Adrenal gland (tissue), 12 donors: ENCODE measurements around the gene TFDP1. TPM values are rescaled to one million over a fixed set of nuclear protein-coding genes. Genes with fewer than 3 reads are reported as not detected.

Source experiments
- DNase-seq, 7 donors: peaks; one replicate each; pipeline ENCODE4 v3.0.0-alpha.2; 2019 to 2020
- H3K27ac ChIP-seq, 5 donors: fragments of 200-600 bp; sonication (generic) in 4 of 5; 1 replicate in 3 of 5; 2 replicates in 2 of 5; pipeline versions ENCODE4 v1.5.1 to v1.8.0; 2016 to 2020; ENCODE audit warnings: mild to moderate bottlenecking in 1 of 5
- H3K27me3 ChIP-seq: fragments of 200-600 bp; 2 replicates; pipeline ENCODE4 v1.8.0; 2021
- H3K36me3 ChIP-seq, 2 donors: fragments of 200-600 bp; replicated peaks in 1 of 2; 1 replicate in 1 of 2; 2 replicates in 1 of 2; pipeline versions ENCODE4 v1.5.1 to v1.8.0; 2018 to 2022
- H3K4me1 ChIP-seq, 2 donors: fragments of 200-600 bp; replicated peaks in 1 of 2; 1 replicate in 1 of 2; 2 replicates in 1 of 2; pipeline versions ENCODE4 v1.5.1 to v1.8.0; 2018 to 2021
- H3K4me3 ChIP-seq, 4 donors: fragments of 200-600 bp; sonication (generic) in 3 of 4; one replicate each; pipeline ENCODE4 v1.5.1; 2016 to 2018
- H3K9me3 ChIP-seq, 3 donors: fragments of 200-600 bp; sonication (generic) in 1 of 3; replicated peaks in 1 of 3; 1 replicate in 2 of 3; 2 replicates in 1 of 3; pipeline versions ENCODE4 v1.5.1 to v1.8.0; 2016 to 2021
- CTCF ChIP-seq, 6 experiments: fragments of 450-650 bp in 4 of 6; fragments of 200-600 bp in 2 of 6; sonication (generic) in 1 of 6; IDR thresholded peaks; 1 replicate in 5 of 6; 2 replicates in 1 of 6; pipeline versions ENCODE4 v1.5.1 to v1.8.0; 2016 to 2021; ENCODE audit warnings: antibody characterized with exemption in 6 of 6, mild to moderate bottlenecking in 2 of 6, moderate library complexity in 1 of 6
- POLR2A ChIP-seq, 2 donors: fragments of 450-650 bp; IDR thresholded peaks; one replicate each; pipeline ENCODE4 v1.6.1; 2017; ENCODE audit warnings: antibody characterized with exemption in 2 of 2, mild to moderate bottlenecking in 2 of 2, moderate library complexity in 1 of 2
- WGBS, 4 donors: extraction: QIAGEN DNeasy Blood & Tissue Kit in 2 of 4; methylation state at CpG; one replicate each; pipeline versions ENCODE4 v1.1.5 to v1.1.7; 2013 to 2017; 5-methylcytosine and 5-hydroxymethylcytosine counted together
- intact Hi-C, 2 donors: fragments of 100-400 bp; cut with DNase I; formaldehyde crosslinking; loops; one replicate each; pipeline versions ENCODE4 v1.14.1 to v1.15.0; 2022 to 2023
- polyA plus RNA-seq, 3 donors: library from polyadenylated mRNA; stranded (reverse); fragments of 200-250 nt in 2 of 3; fragments of 350-450 nt in 1 of 3; fragmentation: Illumina TruSeq in 1 of 3; extraction: RNeasy Lipid Tissue Mini Kit (QIAGEN cat#74804) in 1 of 3; gene quantifications; one replicate each; pipeline ENCODE4 v1.2.3, GENCODE V29; 2013 to 2014
- total RNA-seq, 9 donors: library from RNA; depleted of rRNA in 4 of 9; stranded (reverse); fragments of >200 nt in 4 of 9; fragments of 120-200 nt in 1 of 9; fragmentation: NEBNext Ultra II Directional in 1 of 9; extraction: Animal tissue kit (Norgen Biotek cat#: 25700) in 1 of 9; gene quantifications; one replicate each; pipeline versions ENCODE4 v1.1.0 to v1.2.4, GENCODE V29; 2013 to 2023
- donor health status: healthy with polysubstance abuse.
- donor health status: Bipolar disorder and iron deficiency.
- donor health status: DM: yes; HTN: yes; CAD: no.
- donor health status: DM: no; HTN: no; CAD: no.
- donor health status: DM: no; HTN: no; CAD: no.
- donor health status: DM: yes; HTN: yes; CAD: no.

Gene TFDP1
- total and polyA plus RNA-seq, 12 donors: 16.5 to 50.0 (median 35.5) TPM

GRCh38 chr13:113665597-113666328 is 81.2 kb downstream of the TFDP1 start:
- no peak overlapping the region for H3K27ac ChIP-seq
- DNase-seq: peak in 2 of 7 donors; percentile 7 to 9
- no peaks in the 10 kb centered on the region for H3K4me1 ChIP-seq
- H3K27me3 ChIP-seq: no peaks in the 10 kb centered on the region
- peaks cover 0 to 9% (median 0%) of the 10 kb centered on the region in 3 donors for H3K9me3 ChIP-seq
- H3K4me3 ChIP-seq: no peak overlapping the region
- TF ChIP-seq CTCF (IDR thresholded peaks at IDR 0.05) (no peak), POLR2A (IDR thresholded peaks at IDR 0.05) (no peak)
- no peaks in the 10 kb centered on the region for H3K36me3 ChIP-seq
- intact Hi-C loops: no loop called here
- 75 to 100% (median 82%) methylated on average over 1 to 3 of the region's 3 CpGs; no CpG with 5 or more reads in 1 of the 4 donors for WGBS, 4 donors

DNA sequence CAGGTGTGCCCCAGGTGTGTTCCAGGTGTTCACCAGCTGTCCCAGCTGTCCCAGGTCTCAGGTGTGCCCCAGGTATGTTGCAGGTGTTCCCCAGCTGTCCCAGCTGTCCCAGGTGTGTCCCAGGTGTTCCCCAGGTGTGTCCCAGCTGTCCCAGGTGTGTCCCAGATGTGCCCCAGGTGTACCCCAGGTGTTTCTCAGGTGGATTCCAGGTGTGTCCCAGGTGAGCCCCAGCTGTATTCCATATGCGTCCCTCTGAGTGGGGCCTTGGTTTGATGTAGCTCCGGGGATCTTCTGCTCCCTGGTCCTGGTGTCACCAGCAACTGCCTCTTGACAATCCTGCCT is 81.7 kb downstream of the TFDP1 start:
- WGBS, 4 donors: 88 to 100% (median 91%) methylated on average over 1 to 2 of the region's 2 CpGs; no CpG with 5 or more reads in 1 of the 4 donors
- intact Hi-C loops: no loop called here
- DNase-seq: peak in 1 of 7 donors; percentile 0
- Histone ChIP-seq H3K4me3 (no peak overlapping the region), H3K27me3 (no peaks in the 10 kb centered on the region), H3K27ac (no peak overlapping the region), H3K4me1 (no peaks in the 10 kb centered on the region), H3K9me3 (peaks cover 0 to 3% (median 0%) of the 10 kb centered on the region in 3 donors), H3K36me3 (no peaks in the 10 kb centered on the region)
- TF ChIP-seq POLR2A (IDR thresholded peaks at IDR 0.05) (no peak), CTCF (IDR thresholded peaks at IDR 0.05) (no peak)

DNA sequence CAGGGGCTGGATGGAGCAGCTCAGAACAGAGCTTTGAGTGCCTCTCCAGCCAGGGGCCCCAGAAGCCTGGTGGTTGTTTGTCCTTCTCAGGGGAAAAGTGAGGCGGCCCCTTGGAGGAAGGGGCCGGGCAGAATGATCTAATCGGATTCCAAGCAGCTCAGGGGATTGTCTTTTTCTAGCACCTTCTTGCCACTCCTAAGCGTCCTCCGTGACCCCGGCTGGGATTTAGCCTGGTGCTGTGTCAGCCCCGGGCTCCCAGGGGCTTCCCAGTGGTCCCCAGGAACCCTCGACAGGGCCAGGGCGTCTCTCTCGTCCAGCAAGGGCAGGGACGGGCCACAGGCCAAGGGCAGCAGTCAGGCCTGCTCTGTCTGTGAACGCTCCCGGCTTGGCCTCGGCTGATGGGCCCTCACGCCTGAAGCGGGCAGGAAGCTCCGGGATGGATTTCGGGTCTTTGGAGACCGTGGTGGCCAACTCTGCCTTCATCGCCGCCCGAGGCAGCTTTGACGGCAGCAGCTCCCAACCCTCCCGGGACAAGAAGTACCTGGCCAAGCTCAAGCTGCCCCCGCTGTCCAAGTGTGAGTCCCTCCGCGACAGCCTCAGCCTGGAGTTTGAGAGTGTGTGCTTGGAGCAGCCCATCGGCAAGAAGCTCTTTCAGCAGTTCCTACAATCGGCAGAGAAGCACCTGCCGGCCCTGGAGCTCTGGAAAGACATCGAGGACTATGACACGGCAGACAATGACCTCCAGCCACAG is 82.6 kb downstream of the TFDP1 start, which contains the start of gene GRK1:
Gene GRK1 (plus strand): TSS at position 269 of the 751 bp plus-strand sequence. CDS start 168 bp downstream, at position 437.
- Histone ChIP-seq H3K9me3 (no peaks in the 10 kb centered on the region), H3K4me3 (no peak within 1 kb of the TSS), H3K4me1 (no peaks in the 10 kb centered on the region), H3K27ac (no peak within 1 kb of the TSS), H3K27me3 (no peaks in the 10 kb centered on the region), H3K36me3 (no peaks in the 10 kb centered on the region)
- intact Hi-C loops: no loop called here
- TF ChIP-seq CTCF (IDR thresholded peaks at IDR 0.05) (no peak), POLR2A (IDR thresholded peaks at IDR 0.05) (no peak)
- 68 to 88% (median 82%) methylated on average over 8 to 32 of the region's 32 CpGs for WGBS, 4 donors
- DNase-seq: peak in 2 of 7 donors; percentile 12

- H3K36me3 ChIP-seq: no peaks in the 10 kb centered on the region
- no peak overlapping the region for H3K27ac ChIP-seq
- no peaks in the 10 kb centered on the region for H3K27me3 ChIP-seq
- intact Hi-C loops: no loop called here
- H3K9me3 ChIP-seq: no peaks in the 10 kb centered on the region
- TF ChIP-seq POLR2A (IDR thresholded peaks at IDR 0.05) (no peak), CTCF (IDR thresholded peaks at IDR 0.05) (no peak)
- DNase-seq: peak in 1 of 7 donors; percentile 11
- no peaks in the 10 kb centered on the region for H3K4me1 ChIP-seq
- H3K4me3 ChIP-seq: no peak overlapping the region
- WGBS, 4 donors: 88 to 89% (median 89%) methylated on average over 20 to 29 of the region's 29 CpGs
These were observed 83.4 kb downstream of the TFDP1 start for GRCh38 chr13:113667771-113668490.
